Stimulated activated CD4-positive, alpha-beta T cell treated with anti-CD3 and anti-CD28 coated beads, Interleukin-1b, Interleukin-23, amount 100 ng/mL, for 24 hours (primary cell): ENCODE measurements around the gene SPARC.

Source experiments
- DNase-seq, 4 experiments: peaks; one replicate each; pipeline ENCODE4 v3.0.0-alpha.2; 2020; ENCODE audit warnings: low read depth in 4 of 4, low spot score in 1 of 4

SPARC gene

GRCh38 chr5:151624476-151624875 is 62.2 kb downstream of the SPARC start:
- DNase-seq, result no peak

GRCh38 chr5:151622367-151623088 is 64.2 kb downstream of the SPARC start:
- no peak for DNase-seq

- DNase-seq, result no peak
Observed at GRCh38 chr5:151620461-151620840, 66.3 kb downstream of the SPARC start.

GRCh38 chr5:151619812-151620460 is 66.8 kb downstream of the SPARC start:
- DNase-seq, result no peak

GRCh38 chr5:151618907-151619306 is 67.8 kb downstream of the SPARC start:
- DNase-seq, result no peak

GRCh38 chr5:151617841-151618710 is 68.6 kb downstream of the SPARC start:
- DNase-seq, result no peak

GRCh38 chr5:151617383-151617840 is 69.3 kb downstream of the SPARC start:
- DNase-seq, result no peak

GRCh38 chr5:151615431-151615830 is 71.3 kb downstream of the SPARC start:
- peak in 2 of 4 experiments; percentile 6 to 7 for DNase-seq

- DNase-seq, result no peak
Observed at GRCh38 chr5:151614565-151614964, 72.2 kb downstream of the SPARC start.

- peak in 3 of 4 experiments; percentile 7 to 54 (median 34) for DNase-seq
Observed at GRCh38 chr5:151612689-151613427, 73.9 kb downstream of the SPARC start.

- DNase-seq, result no peak
Observed at GRCh38 chr5:151611127-151611775, 75.5 kb downstream of the SPARC start.
